HepG2 (cell line): ENCODE results near the gene MYO1B. TPM values are rescaled to one million over a fixed set of nuclear protein-coding genes. Genes with fewer than 3 reads are reported as not detected.

Experiments used
- ATAC-seq: fragments of 200-7000 bp; cut with Tn5 transposase; 3 replicates; pipeline ENCODE4 v1.9.1; 2020; ENCODE audit warnings: mild to moderate bottlenecking, moderate library complexity
- BruUV-seq: library from RNA; stranded (reverse); fragments of 400-500 nt; replicated peaks from 2 replicates; lab custom pipeline; 2021; lab: Mats Ljungman, UMichigan
- CTCF ChIA-PET: fragments of 300-600 bp; formaldehyde crosslinking; extraction: SDS; loops from one replicate; lab custom pipeline; 2021; ENCODE audit warnings: low total read pairs, inconsistent platforms, low intra/inter-chr PET ratio; lab: Yijun Ruan, JAX
- POLR2A ChIA-PET: fragments of 350-600 bp; sonication (Branson Sonifier 250); formaldehyde crosslinking; loops from one replicate; lab custom pipeline; 2020; ENCODE audit warnings: antibody characterized with exemption, inconsistent platforms; lab: Yijun Ruan, JAX
- DNase-seq: peaks from one replicate; pipeline ENCODE4 v3.0.0-alpha.2; 2015; ENCODE audit warnings: low spot score
- FAIRE-seq: peaks from 3 replicates; lab custom pipeline; 2011; peaks lifted over from hg19 to GRCh38; lab: Jason Lieb, UNC
- H2AFZ ChIP-seq: one replicate; pipeline ENCODE4 v1.6.1; 2011; ENCODE audit warnings: low read length, inconsistent platforms
- H3K27ac ChIP-seq: fragments of 300-600 bp; 3 replicates; pipeline ENCODE4 v1.8.0; 2011; ENCODE audit warnings: mixed run types, mild to moderate bottlenecking, mixed read lengths, low read length, inconsistent platforms; ENCODE audit not compliant: insufficient read depth; ENCODE audit errors: extremely low read length
- H3K27me3 ChIP-seq, 2 experiments: fragments of 200-600 bp in 1 of 2; 2 replicates in 1 of 2; 3 replicates in 1 of 2; pipeline versions ENCODE4 v1.6.0 to v1.8.0; 2011; ENCODE audit warnings: low read length in 2 of 2, mild to moderate bottlenecking in 2 of 2, moderate library complexity in 2 of 2, inconsistent platforms in 1 of 2; ENCODE audit not compliant: insufficient read depth in 2 of 2, control insufficient read depth in 1 of 2
- H3K36me3 ChIP-seq, 2 experiments: fragments of 200-600 bp in 1 of 2; replicated peaks in 1 of 2; 2 replicates in 1 of 2; 3 replicates in 1 of 2; pipeline versions ENCODE4 v1.5.1 to v1.8.0; 2011; ENCODE audit warnings: low read length in 2 of 2, inconsistent platforms in 1 of 2; ENCODE audit not compliant: insufficient read depth in 2 of 2, control insufficient read depth in 1 of 2
- H3K4me1 ChIP-seq: 2 replicates; pipeline ENCODE4 v1.5.1; 2012; ENCODE audit warnings: low read length, inconsistent platforms; ENCODE audit not compliant: insufficient read depth
- H3K4me2 ChIP-seq: 2 replicates; pipeline ENCODE4 v1.6.0; 2011; ENCODE audit warnings: low read depth, low read length, inconsistent platforms
- H3K4me3 ChIP-seq, 3 experiments: fragments of 200-600 bp in 1 of 3; sonication (generic), shearing (Covaris generic) in 1 of 3; replicated peaks in 1 of 3; 2 replicates each; pipeline ENCODE4 v1.5.1; 2011 to 2016; ENCODE audit warnings: low read length in 3 of 3, inconsistent platforms in 2 of 3, low read depth in 2 of 3, mild to moderate bottlenecking in 2 of 3, control low read depth in 1 of 3, mixed read lengths in 1 of 3; ENCODE audit not compliant: insufficient read depth in 1 of 3
- H3K79me2 ChIP-seq: one replicate; pipeline ENCODE4 v1.6.1; 2011; ENCODE audit warnings: low read length, inconsistent platforms; ENCODE audit not compliant: insufficient read depth
- H3K9ac ChIP-seq: 2 replicates; pipeline ENCODE4 v1.6.0; 2011; ENCODE audit warnings: mild to moderate bottlenecking, low read depth, low read length, inconsistent platforms; ENCODE audit not compliant: insufficient read depth
- H3K9me3 ChIP-seq: 2 replicates; pipeline ENCODE4 v1.5.1; 2012; ENCODE audit warnings: mild to moderate bottlenecking, low read length
- H4K20me1 ChIP-seq: 2 replicates; pipeline ENCODE4 v1.6.0; 2011; ENCODE audit warnings: inconsistent platforms, mild to moderate bottlenecking, low read length, moderate library complexity; ENCODE audit not compliant: insufficient read depth
- GABPB1 ChIP-seq: IDR thresholded peaks from 2 replicates; pipeline ENCODE4 v1.6.1; 2016; ENCODE audit warnings: mild to moderate bottlenecking, missing genetic modification reagents, moderate library complexity, missing compliant biosample characterization
- KLF13 ChIP-seq: sonication (generic); formaldehyde crosslinking; IDR thresholded peaks from 2 replicates; pipeline ENCODE4 v1.4.0; 2020; ENCODE audit warnings: mild to moderate bottlenecking, missing genetic modification reagents
- MTF1 ChIP-seq: sonication (generic); formaldehyde crosslinking; IDR thresholded peaks from 2 replicates; pipeline ENCODE4 v1.5.0; 2020; ENCODE audit warnings: missing genetic modification reagents
- SP1 ChIP-seq, 2 experiments: fragments of 450-650 bp in 1 of 2; sonication (generic) in 1 of 2; formaldehyde crosslinking in 1 of 2; IDR thresholded peaks; 2 replicates each; pipeline versions ENCODE4 v1.4.0 to v1.6.1; 2016 to 2020; ENCODE audit warnings: missing genetic modification reagents in 1 of 2
- TEAD3 ChIP-seq: optimal IDR thresholded peaks from 2 replicates; pipeline ENCODE3; 2016; ENCODE audit warnings: borderline replicate concordance
- ZHX2 ChIP-seq, 2 experiments: sonication (generic) in 1 of 2; formaldehyde crosslinking in 1 of 2; IDR thresholded peaks; 2 replicates each; pipeline versions ENCODE4 v1.6.1 to v1.9.0; 2014 to 2022; ENCODE audit warnings: antibody characterized with exemption in 1 of 2, borderline replicate concordance in 1 of 2, inconsistent platforms in 1 of 2, low read depth in 1 of 2, missing genetic modification reagents in 1 of 2
- ZNF354B ChIP-seq: sonication (generic); formaldehyde crosslinking; IDR thresholded peaks from 2 replicates; pipeline ENCODE4 v1.8.0; 2022; ENCODE audit warnings: mild to moderate bottlenecking, missing genetic modification reagents
- ZNF501 ChIP-seq: sonication (generic); formaldehyde crosslinking; IDR thresholded peaks from 2 replicates; pipeline ENCODE4 v1.5.1; 2020; ENCODE audit warnings: mild to moderate bottlenecking, moderate library complexity, missing genetic modification reagents
- ZNF597 ChIP-seq: sonication (generic); formaldehyde crosslinking; IDR thresholded peaks from 2 replicates; pipeline ENCODE4 v1.5.0; 2020; ENCODE audit warnings: missing genetic modification reagents
- ZNF598 ChIP-seq: sonication (generic); formaldehyde crosslinking; IDR thresholded peaks from 2 replicates; pipeline ENCODE4 v1.5.1; 2020; ENCODE audit warnings: mild to moderate bottlenecking, missing genetic modification reagents, borderline replicate concordance
- ZNF724P ChIP-seq: sonication (generic); formaldehyde crosslinking; IDR thresholded peaks from 2 replicates; pipeline ENCODE4 v1.8.0; 2022; ENCODE audit warnings: missing genetic modification reagents, borderline replicate concordance
- WGBS: methylation state at CpG from one replicate; pipeline ENCODE4 v1.1.6; 2017; ENCODE audit warnings: low lambda C conversion rate; 5-methylcytosine and 5-hydroxymethylcytosine counted together
- in situ Hi-C: cut with HindIII; loops from 2 replicates; pipeline ENCODE4 v1.10.0; 2017; ENCODE audit warnings: low pct_unique_long_range_greater_than_20kb; ENCODE audit not compliant: extremely low pct_ligation_motif_present
- intact Hi-C: fragments of 100-400 bp; cut with micrococcal nuclease; formaldehyde crosslinking; loops from one replicate; pipeline ENCODE4 v1.10.0; 2022; ENCODE audit not compliant: unreplicated experiment
- polyA plus RNA-seq, 8 experiments: library from polyadenylated mRNA; depleted of rRNA in 3 of 8; stranded (reverse) in 7 of 8; unstranded in 1 of 8; fragments of >200 nt; fragmentation: Illumina TruSeq in 4 of 8; extraction: Trizol in 4 of 8; gene quantifications; 2 replicates each; pipeline versions ENCODE4 v1.2.1 to v1.2.3, GENCODE V29; 2011 to 2016; ENCODE audit warnings: low read depth in 4 of 8, missing spikeins in 1 of 8, mixed read lengths in 1 of 8; ENCODE audit not compliant: insufficient read depth in 1 of 8
- total RNA-seq, 5 experiments: library from RNA; depleted of rRNA; stranded (reverse); fragments of >200 nt; fragmentation: Illumina TruSeq; extraction: Trizol; gene quantifications; 2 replicates each; pipeline ENCODE4 v1.2.3, GENCODE V29; 2016; ENCODE audit warnings: low read depth in 1 of 5
- TF ChIP-seq, protein P1 (sequence below): sonication (generic); formaldehyde crosslinking; IDR thresholded peaks from 2 replicates; pipeline ENCODE4 v1.8.1; 2023; ENCODE audit warnings: mild to moderate bottlenecking, missing genetic modification reagents

MYO1B gene
- total and polyA plus RNA-seq, 2 of the 13 experiments (the other 11 are each of a cell fraction or from before 2014, with no cell fraction given), result 36.9 to 89.8 TPM

DNA sequence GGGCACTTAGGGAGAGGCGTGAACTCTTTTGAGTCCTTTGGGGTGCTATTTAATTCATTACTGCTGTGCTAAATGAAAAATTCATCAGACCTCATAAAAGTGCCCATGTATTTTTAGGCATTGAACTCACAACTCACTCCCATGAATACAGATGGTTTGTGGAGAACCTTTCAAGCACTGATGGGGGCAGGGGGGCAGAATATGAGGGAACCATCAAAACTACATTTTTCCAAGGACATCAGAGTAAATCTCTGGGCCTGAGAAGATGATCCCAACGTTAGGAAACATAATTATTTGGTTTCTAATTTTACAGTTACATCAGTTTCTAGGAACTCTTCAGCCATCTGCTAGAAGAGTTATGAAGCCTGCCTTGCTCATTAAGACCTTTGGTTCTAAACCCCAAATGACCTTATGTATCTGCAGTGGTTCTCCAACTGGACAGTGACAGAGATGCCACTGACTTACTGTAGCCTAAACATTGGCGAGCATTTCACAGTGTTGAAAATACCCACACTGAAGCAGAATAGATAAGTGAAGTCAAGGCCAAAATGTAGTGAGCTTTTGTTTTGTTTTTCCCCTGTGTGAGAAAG, 90.8 kb downstream of the MYO1B start:
- no peaks in the 10 kb centered on the region for H3K4me1 ChIP-seq
- ATAC-seq (no peak), DNase-seq (no peak), FAIRE-seq (no peak)
- no TSS peak for BruUV-seq
- intact Hi-C loops, result no loop called here
- in situ Hi-C loops, result no loop called here
- H2AFZ ChIP-seq, result no peak overlapping the region
- CTCF ChIA-PET, result no interaction called here
- no peak overlapping the region for H3K4me2 ChIP-seq
- H3K4me3 ChIP-seq, result no peak overlapping the region
- H4K20me1 ChIP-seq, result no peaks in the 10 kb centered on the region
- H3K27me3 ChIP-seq, result no peaks in the 10 kb centered on the region
- POLR2A ChIA-PET, result no interaction called here
- no peak overlapping the region for H3K9ac ChIP-seq
- no peak overlapping the region for H3K27ac ChIP-seq
- WGBS, result 97% methylated on average over 3 of the region's 3 CpGs
- peaks cover 7 to 35% of the 10 kb centered on the region in 2 experiments for H3K36me3 ChIP-seq
- no peaks in the 10 kb centered on the region for H3K79me2 ChIP-seq
- no peaks in the 10 kb centered on the region for H3K9me3 ChIP-seq
- TF ChIP-seq ZNF598 (CRISPR knock-in tag) (no peak), SP1 (IDR thresholded peaks at IDR 0.05) (no peak), SP1 (CRISPR knock-in tag; IDR thresholded peaks at IDR 0.05) (no peak), ZNF724P (no peak), GABPB1 (no peak), KLF13 (CRISPR knock-in tag) (no peak), ZNF501 (CRISPR knock-in tag) (no peak), TEAD3 (CRISPR knock-in tag) (no peak), ZNF354B (CRISPR knock-in tag) (no peak), ZNF597 (CRISPR knock-in tag) (no peak), ZHX2 (IDR thresholded peaks at IDR 0.05; ENCODE audit: low read depth) (no peak), ZHX2 (CRISPR knock-in tag; IDR thresholded peaks at IDR 0.05; ENCODE audit: borderline replicate concordance) (no peak), MTF1 (no peak)
- TF ChIP-seq, protein P1, sequence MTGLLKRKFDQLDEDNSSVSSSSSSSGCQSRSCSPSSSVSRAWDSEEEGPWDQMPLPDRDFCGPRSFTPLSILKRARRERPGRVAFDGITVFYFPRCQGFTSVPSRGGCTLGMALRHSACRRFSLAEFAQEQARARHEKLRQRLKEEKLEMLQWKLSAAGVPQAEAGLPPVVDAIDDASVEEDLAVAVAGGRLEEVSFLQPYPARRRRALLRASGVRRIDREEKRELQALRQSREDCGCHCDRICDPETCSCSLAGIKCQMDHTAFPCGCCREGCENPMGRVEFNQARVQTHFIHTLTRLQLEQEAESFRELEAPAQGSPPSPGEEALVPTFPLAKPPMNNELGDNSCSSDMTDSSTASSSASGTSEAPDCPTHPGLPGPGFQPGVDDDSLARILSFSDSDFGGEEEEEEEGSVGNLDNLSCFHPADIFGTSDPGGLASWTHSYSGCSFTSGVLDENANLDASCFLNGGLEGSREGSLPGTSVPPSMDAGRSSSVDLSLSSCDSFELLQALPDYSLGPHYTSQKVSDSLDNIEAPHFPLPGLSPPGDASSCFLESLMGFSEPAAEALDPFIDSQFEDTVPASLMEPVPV, result no peak
